Immature natural killer cell (primary cell): Measurements from ENCODE around the gene ARHGAP11A. TPM values are rescaled to one million over a fixed set of nuclear protein-coding genes. Genes with fewer than 3 reads are reported as not detected.
"Not testable (repeated sequence)": the region's sequence is repeated elsewhere in the genome, so short reads cannot be mapped to it uniquely, and the experiment has no call there.

ENCODE experiments used
- DNase-seq, 3 donors: peaks; one replicate each; pipeline ENCODE4 v3.0.0; 2022; ENCODE audit warnings: mixed read lengths in 1 of 3
- H3K27ac Mint-ChIP-seq, 6 donors: one replicate each; pipeline ENCODE4 v1.8.0; 2020; ENCODE audit warnings: mixed read lengths in 6 of 6, mild to moderate bottlenecking in 5 of 6, inconsistent platforms in 4 of 6, moderate library complexity in 3 of 6
- H3K27me3 Mint-ChIP-seq, 3 donors: one replicate each; pipeline ENCODE4 v1.8.0; 2020 to 2021; ENCODE audit warnings: low read depth in 3 of 3, mild to moderate bottlenecking in 3 of 3, mixed read lengths in 3 of 3, moderate library complexity in 3 of 3, inconsistent platforms in 1 of 3
- H3K36me3 Mint-ChIP-seq, 3 donors: one replicate each; pipeline ENCODE4 v1.8.0; 2020; ENCODE audit warnings: mixed read lengths in 3 of 3, inconsistent platforms in 2 of 3, mild to moderate bottlenecking in 2 of 3
- H3K4me1 Mint-ChIP-seq, 2 donors: one replicate each; pipeline ENCODE4 v1.8.0; 2020; ENCODE audit warnings: inconsistent platforms in 2 of 2, mild to moderate bottlenecking in 2 of 2, mixed read lengths in 2 of 2, moderate library complexity in 1 of 2
- H3K4me3 Mint-ChIP-seq, 5 donors: one replicate each; pipeline ENCODE4 v1.8.0; 2020; ENCODE audit warnings: mild to moderate bottlenecking in 5 of 5, mixed read lengths in 5 of 5, inconsistent platforms in 3 of 5, moderate library complexity in 3 of 5
- H3K9me3 Mint-ChIP-seq, 6 donors: one replicate each; pipeline ENCODE4 v1.8.0; 2020; ENCODE audit warnings: mild to moderate bottlenecking in 6 of 6, mixed read lengths in 6 of 6, inconsistent platforms in 4 of 6, moderate library complexity in 3 of 6
- polyA plus RNA-seq, 3 donors: library from polyadenylated mRNA; unstranded; fragments of 300-500 nt; fragmentation: Illumina TruSeq; gene quantifications; one replicate each; pipeline ENCODE4 v1.2.3, GENCODE V29; 2021

The ARHGAP11A gene
- 1 to 10 TPM in 2 of 3 donors, under 1 TPM in 1; 0.58 to 5.1 (median 1.7) TPM for polyA plus RNA-seq

GRCh38 chr15:32615051-32615870 is at the start of gene ARHGAP11A:
Gene ARHGAP11A, plus strand, starts transcription at chr15:32615504. Its CDS starts 708 bp downstream, at chr15:32616212.
- peak within 1 kb of the TSS; percentile 90 to 97 (median 91) for H3K4me3 Mint-ChIP-seq
- DNase-seq: peak; percentile 84 to 89 (median 88)
- H3K27me3 Mint-ChIP-seq, H3K36me3 Mint-ChIP-seq, H3K9me3 Mint-ChIP-seq: not testable (repeated sequence)
- H3K4me1 Mint-ChIP-seq: peaks cover 20 to 40% of the 10 kb centered on the region in 2 donors
- peak within 1 kb of the TSS; percentile 90 to 98 (median 94) for H3K27ac Mint-ChIP-seq

GRCh38 chr15:32568988-32569387 is 46.3 kb upstream of the ARHGAP11A start:
- not testable (repeated sequence) for DNase-seq, H3K27me3 Mint-ChIP-seq, H3K4me1 Mint-ChIP-seq, H3K9me3 Mint-ChIP-seq, H3K27ac Mint-ChIP-seq, H3K36me3 Mint-ChIP-seq, H3K4me3 Mint-ChIP-seq

GRCh38 chr15:32578482-32578881 is 36.8 kb upstream of the ARHGAP11A start:
- peaks cover 8 to 15% of the 10 kb centered on the region in 2 donors for H3K4me1 Mint-ChIP-seq
- peak overlapping the region; percentile 69 to 91 (median 76) for H3K4me3 Mint-ChIP-seq
- not testable (repeated sequence) for H3K36me3 Mint-ChIP-seq, H3K27me3 Mint-ChIP-seq, H3K9me3 Mint-ChIP-seq
- peak overlapping the region; percentile 66 to 96 (median 84) for H3K27ac Mint-ChIP-seq
- peak; percentile 7 to 31 (median 28) for DNase-seq

GRCh38 chr15:32585844-32586243 is 29.5 kb upstream of the ARHGAP11A start:
- not testable (repeated sequence) for H3K27me3 Mint-ChIP-seq

GRCh38 chr15:32593151-32593550 is 22.2 kb upstream of the ARHGAP11A start, which contains the start of gene GOLGA8N:
Gene GOLGA8N, plus strand, starts transcription at chr15:32593456.
- H3K9me3 Mint-ChIP-seq, H3K27me3 Mint-ChIP-seq, DNase-seq, H3K4me1 Mint-ChIP-seq, H3K36me3 Mint-ChIP-seq, H3K27ac Mint-ChIP-seq, H3K4me3 Mint-ChIP-seq: not testable (repeated sequence)

More at GRCh38 chr15:32585844-32586243, 29.5 kb upstream of the ARHGAP11A start:
- H3K4me1 Mint-ChIP-seq, H3K36me3 Mint-ChIP-seq, H3K9me3 Mint-ChIP-seq, DNase-seq: not testable (repeated sequence)
- Mint-ChIP-seq H3K27ac (peak overlapping the region in 3 of 6 donors; percentile 68 to 90 (median 68)), H3K4me3 (peak overlapping the region in 1 of 5 donors; percentile 24)

GRCh38 chr15:32609518-32609917 is 5.8 kb upstream of the ARHGAP11A start:
- DNase-seq: not testable (repeated sequence)

GRCh38 chr15:32610719-32611118 is 4.6 kb upstream of the ARHGAP11A start:
- not testable (repeated sequence) for H3K36me3 Mint-ChIP-seq, H3K4me3 Mint-ChIP-seq, H3K27me3 Mint-ChIP-seq, H3K9me3 Mint-ChIP-seq, H3K27ac Mint-ChIP-seq
- H3K4me1 Mint-ChIP-seq: peaks cover 11 to 21% of the 10 kb centered on the region in 2 donors
- peak in 2 of 3 donors; percentile 31 to 38 for DNase-seq

More at GRCh38 chr15:32609518-32609917, 5.8 kb upstream of the ARHGAP11A start:
- not testable (repeated sequence) for H3K27ac Mint-ChIP-seq, H3K9me3 Mint-ChIP-seq, H3K27me3 Mint-ChIP-seq, H3K36me3 Mint-ChIP-seq, H3K4me1 Mint-ChIP-seq, H3K4me3 Mint-ChIP-seq

- Mint-ChIP-seq H3K4me1 (peaks cover 20 to 40% of the 10 kb centered on the region in 2 donors), H3K4me3 (peak overlapping the region; percentile 90 to 97 (median 91)), H3K27ac (peak overlapping the region; percentile 90 to 98 (median 94))
- H3K9me3 Mint-ChIP-seq, DNase-seq, H3K36me3 Mint-ChIP-seq, H3K27me3 Mint-ChIP-seq: not testable (repeated sequence)
Observed at GRCh38 chr15:32614712-32615050, 623 bp upstream of the ARHGAP11A start.

GRCh38 chr15:32615871-32616426 is 645 bp downstream of the ARHGAP11A start:
- peak overlapping the region; percentile 81 to 98 (median 94) for H3K27ac Mint-ChIP-seq
- H3K4me3 Mint-ChIP-seq: peak overlapping the region; percentile 90 to 97 (median 91)
- H3K27me3 Mint-ChIP-seq, H3K36me3 Mint-ChIP-seq, H3K9me3 Mint-ChIP-seq: not testable (repeated sequence)
- H3K4me1 Mint-ChIP-seq: peaks cover 18 to 40% of the 10 kb centered on the region in 2 donors
- peak; percentile 12 to 40 (median 24) for DNase-seq

- no peak for DNase-seq
- Mint-ChIP-seq H3K27ac (no peak overlapping the region), H3K9me3 (no peaks in the 10 kb centered on the region), H3K27me3 (peaks cover 0 to 3% (median 0%) of the 10 kb centered on the region in 3 donors), H3K4me1 (no peaks in the 10 kb centered on the region), H3K36me3 (peaks cover 0 to 16% (median 16%) of the 10 kb centered on the region in 3 donors), H3K4me3 (no peak overlapping the region)
Observed at GRCh38 chr15:32636410-32636809, 21.1 kb downstream of the ARHGAP11A start.

- Mint-ChIP-seq H3K4me1 (no peaks in the 10 kb centered on the region), H3K4me3 (no peak overlapping the region), H3K9me3 (no peaks in the 10 kb centered on the region), H3K27me3 (peaks cover 0 to 3% (median 0%) of the 10 kb centered on the region in 3 donors), H3K27ac (peak overlapping the region in 1 of 6 donors; percentile 11), H3K36me3 (peaks cover 0 to 16% (median 16%) of the 10 kb centered on the region in 3 donors)
- DNase-seq: no peak
Observed at GRCh38 chr15:32636908-32637567, 21.7 kb downstream of the ARHGAP11A start.

- H3K9me3 Mint-ChIP-seq: no peaks in the 10 kb centered on the region
- no peaks in the 10 kb centered on the region for H3K4me1 Mint-ChIP-seq
- no peak overlapping the region for H3K4me3 Mint-ChIP-seq
- peaks cover 0 to 3% (median 0%) of the 10 kb centered on the region in 3 donors for H3K27me3 Mint-ChIP-seq
- H3K27ac Mint-ChIP-seq: no peak overlapping the region
- H3K36me3 Mint-ChIP-seq: peaks cover 0 to 16% (median 16%) of the 10 kb centered on the region in 3 donors
- DNase-seq: no peak
Observed at GRCh38 chr15:32637704-32638103, 22.4 kb downstream of the ARHGAP11A start.

- Mint-ChIP-seq H3K4me3 (peak within 1 kb of the TSS in 3 of 5 donors; percentile 13 to 64 (median 49)), H3K4me1 (no peaks in the 10 kb centered on the region), H3K27me3 (peaks cover 0 to 3% (median 0%) of the 10 kb centered on the region in 3 donors), H3K36me3 (peaks cover 0 to 6% (median 6%) of the 10 kb centered on the region in 3 donors), H3K27ac (no peak within 1 kb of the TSS), H3K9me3 (no peaks in the 10 kb centered on the region)
- no peak for DNase-seq
Observed at GRCh38 chr15:32641517-32642059, 26.3 kb downstream of the ARHGAP11A start, which contains the start of gene SCG5. Gene SCG5, plus strand, starts transcription at chr15:32641710. Its CDS starts 1,883 bp downstream, at chr15:32643593.
